NCI-H510A treated with DMSO at 0.1 percent for 48 hours (cell line): Measurements from ENCODE around the gene GSDME.

Experiments used
- DNase-seq: peaks from one replicate; lab custom pipeline; 2025; lab: John Stamatoyannopoulos, UW

Gene GSDME

DNA sequence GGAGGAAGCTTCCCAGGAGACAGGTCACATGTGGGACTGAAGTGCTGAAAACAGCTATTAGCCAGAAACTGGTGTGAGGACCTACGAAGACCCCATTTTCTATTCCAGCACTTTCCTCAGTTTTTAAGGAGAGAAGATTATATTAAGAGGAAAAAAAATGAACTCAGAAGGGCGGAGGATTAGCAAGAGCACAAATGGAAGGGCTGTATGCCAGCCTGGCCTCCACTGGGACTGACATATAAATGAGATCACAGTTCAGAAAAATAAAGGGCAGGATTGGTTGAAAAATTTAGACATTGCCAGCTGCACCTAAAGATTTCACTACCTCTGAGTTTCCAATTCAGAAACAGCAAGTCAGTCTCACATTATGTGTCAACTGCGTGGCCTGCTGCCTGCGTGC is 53.0 kb downstream of the GSDME start:
- no peak for DNase-seq

DNA sequence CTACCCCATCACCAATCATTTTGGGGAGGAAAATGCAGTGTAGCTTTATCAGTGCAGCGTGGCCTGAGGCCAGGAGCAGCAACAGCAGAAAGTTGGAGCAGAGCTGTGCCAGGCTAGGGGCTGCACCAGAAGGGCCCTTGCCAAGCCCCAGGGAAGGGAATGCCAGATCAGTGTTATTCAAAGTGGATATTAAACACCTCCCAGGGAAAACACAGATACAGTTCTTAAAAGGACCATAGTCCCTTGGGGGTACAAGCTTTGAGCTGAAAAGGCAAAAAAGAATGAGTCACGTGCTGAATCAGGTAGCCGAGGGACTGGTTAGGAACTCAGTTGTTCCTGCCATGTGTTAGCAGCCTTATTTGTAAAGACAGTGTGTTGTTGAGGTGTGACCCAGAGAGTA is 54.0 kb downstream of the GSDME start:
- no peak for DNase-seq

DNA sequence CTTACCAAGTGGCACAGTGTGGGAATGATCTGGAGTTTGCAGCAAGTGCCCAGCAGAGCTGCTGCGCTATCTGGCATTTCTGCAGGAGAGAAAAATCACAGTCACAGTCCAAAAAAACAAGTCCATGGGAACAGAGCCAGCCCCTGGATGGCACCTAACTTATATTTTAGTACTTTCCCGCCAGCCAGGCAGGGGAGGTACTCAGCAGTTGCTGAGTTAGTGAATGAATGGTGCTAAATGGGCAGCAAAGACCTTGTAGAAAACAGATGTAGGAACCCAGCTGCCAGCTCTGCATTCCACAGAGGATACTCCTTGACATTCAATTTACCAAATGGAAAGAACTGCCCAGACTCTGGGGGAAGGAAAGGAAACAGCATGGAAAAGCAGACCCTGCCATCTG is 54.5 kb downstream of the GSDME start:
- no peak for DNase-seq

DNA sequence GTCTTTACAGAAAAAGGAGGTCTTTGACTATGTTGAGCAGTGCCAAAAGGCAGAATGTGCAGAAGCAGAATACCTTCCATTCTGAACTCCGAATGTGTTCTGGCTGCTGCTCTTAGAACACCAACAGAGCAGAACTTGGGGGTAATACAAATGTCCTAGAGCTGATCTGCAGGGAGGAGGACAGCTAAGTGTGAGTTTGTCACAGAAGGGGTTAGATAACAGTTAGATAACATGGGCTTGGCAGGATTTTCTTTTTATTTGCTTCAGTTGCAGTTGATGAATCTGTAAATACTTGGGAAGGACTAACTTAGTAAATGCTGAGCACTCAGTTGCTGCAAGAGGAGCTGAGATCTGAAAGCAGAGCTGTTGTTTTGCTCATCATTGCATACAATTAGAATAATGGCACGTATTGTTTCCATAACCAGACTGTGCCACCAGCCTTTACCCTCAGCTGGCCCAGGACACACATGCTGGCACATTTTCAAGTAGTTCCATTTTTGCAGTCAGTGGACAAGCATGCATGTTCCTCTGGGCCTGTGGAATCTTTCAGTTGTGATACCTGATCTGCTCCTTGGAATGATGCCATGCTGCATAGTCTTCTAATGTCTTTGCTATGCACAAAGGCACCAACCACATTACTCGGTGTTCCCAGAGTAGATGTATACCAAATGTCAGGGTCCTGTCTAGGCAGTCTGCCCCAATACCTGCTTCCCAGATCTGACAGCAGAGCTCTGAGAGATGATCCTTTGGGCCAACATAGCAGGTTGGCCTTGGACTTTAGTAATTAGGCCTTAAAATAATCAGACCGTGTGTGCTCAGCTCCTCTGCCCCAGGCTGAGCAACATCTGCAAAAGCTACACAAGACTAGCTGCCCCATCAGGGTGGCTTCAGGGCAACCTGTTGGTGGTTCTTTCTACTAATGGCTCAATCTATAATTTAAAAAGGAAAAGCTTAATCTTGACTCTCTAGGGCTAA is 55.7 kb downstream of the GSDME start:
- no peak for DNase-seq

DNA sequence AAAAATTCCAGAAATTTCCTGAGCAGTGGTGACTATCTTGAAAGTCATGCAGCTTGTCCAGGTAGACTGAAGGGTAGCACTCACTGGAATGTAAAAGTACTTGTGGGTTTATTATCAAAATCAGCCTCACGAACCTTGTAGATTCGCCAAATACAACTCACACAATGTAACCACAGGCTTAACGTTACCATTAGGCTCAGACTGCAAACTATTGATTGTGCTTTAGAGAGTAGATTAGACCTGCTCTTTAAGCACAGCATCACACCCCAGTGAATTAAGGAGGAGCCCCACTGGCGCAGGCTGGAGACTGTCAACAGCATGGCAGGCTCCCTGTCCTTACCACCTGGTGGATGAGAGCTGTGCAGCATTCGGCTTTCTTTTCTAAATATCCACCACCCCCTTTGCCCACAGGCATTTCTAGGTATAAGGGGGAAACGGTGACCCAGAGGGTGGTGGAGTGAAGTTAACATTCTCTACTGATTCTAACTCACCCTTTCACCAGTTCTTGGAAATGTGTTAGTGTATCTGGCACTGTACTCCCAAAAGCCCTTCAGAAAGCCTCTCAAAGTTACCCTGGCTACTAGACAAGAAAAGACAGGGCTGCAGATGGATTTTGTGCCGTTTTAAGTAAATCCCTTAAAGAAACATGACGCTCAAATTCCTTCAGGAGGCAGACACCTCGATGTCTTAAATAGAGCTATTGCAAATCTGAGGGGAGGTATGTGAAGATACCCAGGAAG is 56.6 kb downstream of the GSDME start:
- no peak for DNase-seq

DNA sequence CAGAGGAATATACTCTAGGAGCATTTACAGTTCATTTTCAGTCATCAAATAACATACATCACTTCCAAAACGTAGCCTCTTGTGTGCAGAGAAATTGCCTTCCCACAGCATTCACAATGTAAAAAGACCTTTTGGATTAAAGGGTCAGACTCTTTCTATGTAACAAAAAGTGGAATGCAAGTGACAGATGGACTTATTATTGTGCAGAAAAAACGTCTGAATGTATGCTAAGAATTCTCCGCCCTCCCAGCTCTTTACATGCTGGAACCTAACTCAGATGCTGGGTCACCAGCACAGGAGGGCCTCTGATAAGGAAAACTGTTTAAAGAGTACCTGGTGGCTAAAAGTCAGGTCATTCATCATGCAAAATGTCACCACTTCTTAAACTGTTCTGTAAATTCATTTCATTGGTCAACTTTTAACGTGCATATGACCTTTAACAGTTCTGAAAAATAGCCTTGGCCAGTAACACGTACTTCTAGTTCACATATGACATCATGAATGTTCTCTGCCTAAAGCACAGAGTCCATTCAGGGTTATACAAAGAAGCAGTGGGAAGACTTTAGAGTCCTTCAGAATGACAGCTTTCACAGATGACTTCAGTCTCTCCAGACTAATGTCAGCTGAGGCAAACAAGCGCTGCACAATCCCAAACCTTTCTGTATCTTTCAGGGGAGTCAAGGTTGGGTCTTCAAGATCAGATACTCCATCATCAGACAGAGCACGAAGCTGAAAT is 58.6 kb downstream of the GSDME start:
- no peak for DNase-seq

DNA sequence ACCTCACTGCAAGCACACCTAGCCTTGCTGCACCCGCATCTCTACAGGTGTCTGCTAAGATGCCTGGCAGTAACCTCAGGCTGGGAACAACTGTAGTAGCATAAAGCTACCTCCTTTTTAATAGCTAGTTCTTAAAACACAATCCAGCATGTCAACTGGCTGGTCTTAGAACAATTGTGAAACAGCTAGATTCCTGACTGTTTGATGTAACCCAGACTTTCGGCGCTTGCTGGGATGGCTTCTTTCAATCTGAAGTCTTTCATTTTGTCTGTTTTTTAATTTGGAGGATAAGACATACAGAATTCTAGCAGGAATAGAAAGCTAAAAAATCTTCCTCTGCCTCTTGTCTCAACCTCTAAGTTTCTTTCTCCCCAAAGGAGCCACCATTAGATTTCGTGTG is 59.8 kb downstream of the GSDME start:
- no peak for DNase-seq

DNA sequence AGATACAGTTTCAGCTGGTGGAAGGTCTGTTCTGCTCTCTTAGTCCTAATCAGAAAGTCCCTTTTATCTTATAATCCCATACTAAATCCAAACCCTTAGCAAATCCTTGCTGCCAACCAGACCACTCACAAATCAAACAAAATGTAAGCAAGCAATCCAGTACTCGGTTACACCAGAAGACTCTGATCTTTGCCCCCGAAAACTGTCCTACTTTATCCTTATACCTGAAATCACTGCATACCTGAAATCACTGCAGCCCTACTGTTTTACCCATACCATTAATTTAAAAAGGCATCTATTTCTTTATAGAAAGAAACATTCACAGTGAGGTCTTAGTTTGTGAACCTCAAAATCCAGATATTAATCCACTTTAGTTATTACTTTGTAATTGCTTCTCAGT is 64.7 kb downstream of the GSDME start:
- DNase-seq, result no peak

DNA sequence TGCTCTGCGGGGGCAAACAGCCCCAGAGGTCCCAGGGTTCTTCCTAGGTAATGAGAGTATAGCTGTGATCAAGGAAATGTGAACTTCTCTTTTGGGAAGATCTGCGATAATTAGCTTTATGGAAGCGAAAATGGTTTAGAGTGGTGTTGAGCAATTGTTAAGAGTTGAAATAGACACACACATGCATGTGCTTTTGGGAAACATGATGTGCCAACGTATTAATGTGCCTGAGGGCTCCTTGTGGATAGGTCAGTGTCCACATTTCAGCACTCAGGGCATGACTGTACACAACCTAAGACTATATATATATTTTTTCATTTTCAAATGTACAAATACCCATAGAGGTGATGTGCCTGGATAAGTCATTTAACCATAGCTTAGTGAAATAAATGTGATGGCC is 67.0 kb downstream of the GSDME start:
- DNase-seq, result no peak

DNA sequence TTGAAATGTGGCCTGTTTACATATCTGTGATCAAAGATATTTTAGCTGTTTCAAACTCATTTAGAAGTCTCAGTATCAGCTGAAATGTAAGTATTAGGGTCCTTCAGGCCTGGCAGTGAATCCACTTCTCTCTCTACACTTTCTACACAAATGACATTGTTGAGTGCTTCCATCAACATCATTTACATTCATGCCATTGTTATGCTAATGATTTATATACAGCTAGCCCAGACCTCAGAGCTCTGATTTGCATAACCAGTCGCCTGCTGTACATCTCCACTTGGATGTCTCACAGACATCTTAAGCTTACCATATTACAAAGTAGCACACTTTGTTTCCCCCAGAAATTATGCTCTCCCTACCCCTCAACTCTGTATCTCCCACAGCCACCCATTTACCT is 71.6 kb downstream of the GSDME start:
- peak; percentile 11 for DNase-seq

DNA sequence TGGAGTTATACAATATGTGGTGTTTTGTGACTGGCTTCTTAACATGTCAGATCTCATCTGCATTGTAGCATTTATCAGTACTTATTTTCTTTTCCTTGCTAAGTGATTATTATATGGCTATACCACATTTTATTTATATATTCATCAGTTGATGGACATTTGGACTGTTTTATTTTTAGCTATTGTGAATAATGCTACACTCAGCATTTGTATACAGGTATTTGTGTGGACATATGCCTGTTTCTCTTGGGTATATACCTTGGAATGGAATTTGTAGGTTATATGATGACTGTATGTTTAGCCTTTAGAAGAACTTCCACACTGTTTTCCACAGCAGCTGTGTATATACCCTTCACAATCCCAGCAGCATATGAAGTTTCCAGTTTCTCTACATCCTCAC is 86.5 kb downstream of the GSDME start:
- DNase-seq, result no peak

DNA sequence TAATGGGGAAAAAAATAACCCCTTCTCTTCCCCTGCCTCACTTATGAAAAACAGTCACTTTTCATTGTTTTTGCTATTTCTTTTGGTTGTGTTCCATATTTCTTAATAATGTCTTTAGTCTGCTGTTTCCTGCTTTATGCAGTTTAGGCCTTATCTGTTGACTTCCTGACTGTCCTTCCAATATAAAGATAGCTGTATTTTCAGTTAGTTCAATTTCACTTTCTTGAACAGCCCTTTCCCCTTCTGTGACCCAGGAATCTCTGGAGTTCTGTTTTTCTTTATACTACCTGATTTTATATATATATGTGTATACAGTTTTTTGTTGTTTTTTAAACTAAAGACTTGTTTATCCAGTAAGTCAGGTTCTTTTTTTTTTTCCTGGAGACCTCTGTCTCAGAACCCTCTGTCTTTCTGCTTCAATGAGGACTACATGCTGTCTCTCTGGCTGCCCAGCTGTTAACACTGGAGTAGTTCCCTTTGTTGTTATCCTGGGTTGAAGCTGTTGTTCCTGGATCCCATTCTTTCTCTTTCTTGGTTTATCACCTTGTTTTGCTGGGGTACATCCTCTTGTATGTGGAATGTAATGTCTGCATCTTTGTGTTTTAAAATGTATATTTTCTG is 87.2 kb downstream of the GSDME start:
- no peak for DNase-seq

DNA sequence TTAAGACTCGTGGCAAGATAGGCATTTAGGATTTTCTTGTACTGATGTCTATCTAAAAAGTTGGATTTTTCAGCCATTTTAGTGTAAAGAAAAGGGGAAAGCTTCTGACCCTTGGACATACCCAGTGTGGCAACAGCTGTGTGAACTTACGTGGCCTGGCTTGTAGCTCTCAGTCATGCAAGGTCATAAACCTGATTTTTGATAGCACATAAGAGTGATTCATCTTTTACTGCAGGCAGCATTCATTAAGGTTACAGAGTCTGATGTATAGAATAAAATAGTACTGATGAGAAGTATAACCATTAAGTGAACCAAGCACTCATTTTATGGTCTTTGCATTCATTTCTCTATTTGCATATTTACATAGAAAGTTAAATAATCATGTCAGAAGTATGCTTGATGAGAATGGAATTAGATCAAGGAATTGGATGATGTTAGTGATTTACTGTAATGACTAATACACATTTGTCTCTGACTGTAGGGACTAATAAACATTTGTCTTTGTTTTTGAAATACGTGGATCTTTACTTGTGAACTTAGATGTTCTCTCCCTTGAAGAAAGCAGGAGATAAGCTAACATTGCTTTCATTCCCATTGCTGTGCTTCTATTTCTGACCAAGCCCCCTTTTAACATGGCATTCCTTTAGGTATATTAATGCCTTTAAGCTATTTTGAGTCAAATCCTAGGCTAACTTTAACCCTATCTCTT is 88.2 kb downstream of the GSDME start:
- no peak for DNase-seq

DNA sequence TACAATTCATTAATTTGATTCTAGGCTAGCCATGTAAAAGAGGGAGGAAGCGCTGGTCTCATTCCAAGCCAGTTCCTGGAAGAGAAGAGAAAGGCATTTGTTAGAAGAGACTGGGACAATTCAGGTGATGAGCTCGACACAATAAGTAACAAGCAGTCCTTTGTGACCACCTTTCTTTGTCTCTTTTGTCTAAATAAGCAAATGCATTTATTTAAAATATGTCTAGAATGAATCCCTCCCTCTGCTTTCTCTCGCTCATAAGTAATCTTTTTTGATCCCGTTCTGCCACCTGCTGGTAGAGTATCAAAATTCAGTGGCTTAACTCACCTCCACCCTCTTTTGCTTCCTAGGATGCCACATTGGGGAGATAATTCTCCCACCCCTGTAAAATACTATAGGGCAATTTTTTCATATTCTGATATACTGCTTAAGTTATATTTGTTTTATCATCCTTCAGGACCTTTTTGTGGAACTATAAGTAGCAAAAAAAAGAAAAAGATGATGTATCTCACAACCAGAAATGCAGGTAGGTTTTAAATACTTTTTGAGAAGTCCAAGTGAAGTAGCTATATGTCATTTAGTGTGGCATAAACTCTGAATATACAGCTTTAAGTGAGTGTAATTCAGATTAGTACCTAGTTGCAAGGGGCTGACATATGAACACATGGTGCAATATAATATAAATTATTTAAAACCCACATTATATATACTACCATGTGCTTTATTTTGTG is 91.5 kb downstream of the GSDME start:
- peak; percentile 80 for DNase-seq

DNA sequence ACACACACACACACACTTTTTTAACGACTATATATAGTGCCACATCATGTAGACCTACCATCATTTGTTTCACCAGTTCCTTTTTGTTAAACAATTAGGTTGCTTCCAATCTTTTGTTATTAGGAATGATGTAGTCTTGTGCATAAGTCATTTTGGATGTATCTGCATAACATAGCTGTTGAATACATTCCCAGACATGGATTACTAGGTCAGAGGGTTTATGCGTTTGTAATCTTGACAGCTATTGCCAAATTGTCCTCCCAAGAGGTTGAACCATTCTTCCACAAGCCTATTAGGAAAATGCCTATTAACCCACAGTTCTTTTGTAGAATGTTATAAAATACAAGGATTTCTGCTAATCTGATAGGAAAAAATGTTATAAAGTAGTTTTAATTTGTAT is 96.7 kb downstream of the GSDME start:
- DNase-seq, result no peak

DNA sequence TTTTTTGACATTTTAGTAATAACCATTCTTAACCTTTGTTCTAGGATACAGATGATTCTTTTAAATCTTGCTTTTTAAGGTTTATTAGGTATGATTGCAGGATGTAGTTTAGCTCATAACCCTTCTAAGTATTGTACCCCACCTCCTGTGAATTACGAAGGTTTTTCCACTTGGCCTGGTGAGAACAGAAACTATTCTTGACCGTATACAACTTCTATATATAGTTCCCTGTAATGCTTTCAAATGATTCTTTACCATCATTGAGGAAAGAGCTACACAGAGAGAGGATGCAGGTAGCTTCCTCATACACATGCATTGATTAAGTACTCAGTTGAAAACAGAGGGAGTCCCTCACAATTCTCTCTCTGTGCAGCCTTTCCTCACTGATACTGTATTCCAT is 97.8 kb downstream of the GSDME start:
- no peak for DNase-seq

DNA sequence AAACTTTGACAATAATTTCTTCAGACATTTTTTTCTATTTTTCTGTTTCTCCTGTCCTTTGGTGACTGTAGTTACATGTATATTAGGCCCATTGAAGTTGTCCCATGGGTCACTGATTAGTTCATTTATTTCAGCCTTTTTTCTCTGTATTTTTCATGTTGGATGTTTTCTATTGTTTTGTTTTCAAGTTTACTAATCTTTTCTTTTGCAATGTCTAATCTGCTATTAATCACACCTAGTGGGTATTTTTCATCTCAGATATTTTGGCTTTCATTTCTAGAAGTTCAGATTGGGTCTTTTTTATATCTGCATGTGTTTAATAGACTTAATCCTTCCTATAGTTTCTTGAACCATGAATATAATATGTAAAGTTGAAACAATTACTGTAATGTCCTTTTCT is 99.3 kb downstream of the GSDME start:
- no peak for DNase-seq

DNA sequence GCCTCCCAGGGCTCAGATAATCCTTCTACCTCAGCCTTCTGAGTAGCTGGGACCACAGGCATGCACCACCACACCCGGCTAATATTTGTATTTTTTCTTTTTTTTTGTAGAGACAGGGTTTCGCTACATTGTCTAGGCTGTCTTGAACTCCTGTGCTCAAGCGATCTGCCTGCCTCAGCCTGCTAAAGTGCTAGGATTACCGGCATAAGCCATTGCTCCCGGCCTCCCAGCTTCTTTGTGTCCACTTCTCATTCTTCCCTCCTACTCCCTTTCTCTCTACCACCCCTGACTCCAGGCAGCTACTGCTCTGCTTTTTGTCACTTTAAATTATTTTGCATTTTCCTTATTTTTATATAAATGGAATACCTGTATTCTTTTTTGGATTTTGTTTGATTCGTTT is 100.7 kb downstream of the GSDME start:
- no peak for DNase-seq

DNA sequence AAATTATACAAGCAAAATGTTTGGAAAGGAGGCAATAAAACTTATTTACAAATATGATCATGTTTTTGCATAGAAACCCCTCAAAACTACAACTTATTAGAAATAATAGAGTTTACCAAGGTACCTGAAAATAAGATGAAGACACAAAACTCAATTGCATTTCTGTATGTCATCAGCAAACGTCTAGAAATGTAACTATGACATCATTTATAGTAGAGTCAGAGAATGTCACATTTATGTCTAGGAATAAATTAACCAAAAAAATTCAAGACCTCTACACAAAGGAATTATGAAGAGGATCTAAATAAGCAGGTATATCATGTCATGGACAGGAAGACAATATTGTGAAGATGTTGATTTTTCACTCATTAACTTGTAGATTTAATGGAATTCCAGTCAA is 103.0 kb downstream of the GSDME start:
- DNase-seq, result no peak

DNA sequence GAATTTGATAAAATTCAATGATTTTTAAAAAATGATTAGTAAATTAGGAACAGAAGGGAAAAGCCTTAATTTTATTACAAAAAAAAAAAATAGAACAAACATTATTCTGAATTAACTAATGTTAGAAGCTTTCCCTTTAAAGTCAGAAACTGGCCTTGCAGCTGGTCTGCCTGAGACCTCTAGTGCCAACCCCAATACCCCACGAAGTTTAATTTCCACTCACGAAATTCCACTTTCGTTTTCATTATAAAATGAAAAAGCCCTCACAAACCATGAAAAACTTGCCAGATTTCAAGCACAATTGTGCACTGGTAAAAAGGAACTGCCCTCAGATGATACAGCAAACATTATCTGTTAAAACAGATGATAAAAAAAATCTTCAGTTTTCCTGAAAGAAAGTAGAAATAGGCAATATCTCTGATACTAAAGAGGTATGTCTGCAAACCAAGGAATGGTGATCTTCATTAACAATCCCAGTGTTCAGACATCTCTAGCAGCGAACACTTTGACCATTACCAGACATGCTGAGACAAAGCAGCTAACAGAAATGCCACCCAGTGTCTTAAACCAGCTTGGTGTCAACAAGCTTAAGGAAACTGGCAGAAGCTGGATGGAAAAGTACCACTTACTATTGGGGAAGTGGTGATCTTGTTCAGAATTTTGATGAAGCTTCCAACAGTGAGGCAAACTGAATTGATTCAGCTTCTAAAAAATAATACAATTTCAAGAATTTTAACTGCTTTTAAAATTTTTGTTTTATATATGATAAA is 103.8 kb downstream of the GSDME start:
- no peak for DNase-seq
